ENCODE data around the gene ACOT7. TPM values are rescaled to one million over a fixed set of nuclear protein-coding genes. Genes with fewer than 3 reads are reported as not detected.

ACOT7 gene
- total RNA-seq, 1 donor from 2014 or later, result 48.1 TPM

DNA sequence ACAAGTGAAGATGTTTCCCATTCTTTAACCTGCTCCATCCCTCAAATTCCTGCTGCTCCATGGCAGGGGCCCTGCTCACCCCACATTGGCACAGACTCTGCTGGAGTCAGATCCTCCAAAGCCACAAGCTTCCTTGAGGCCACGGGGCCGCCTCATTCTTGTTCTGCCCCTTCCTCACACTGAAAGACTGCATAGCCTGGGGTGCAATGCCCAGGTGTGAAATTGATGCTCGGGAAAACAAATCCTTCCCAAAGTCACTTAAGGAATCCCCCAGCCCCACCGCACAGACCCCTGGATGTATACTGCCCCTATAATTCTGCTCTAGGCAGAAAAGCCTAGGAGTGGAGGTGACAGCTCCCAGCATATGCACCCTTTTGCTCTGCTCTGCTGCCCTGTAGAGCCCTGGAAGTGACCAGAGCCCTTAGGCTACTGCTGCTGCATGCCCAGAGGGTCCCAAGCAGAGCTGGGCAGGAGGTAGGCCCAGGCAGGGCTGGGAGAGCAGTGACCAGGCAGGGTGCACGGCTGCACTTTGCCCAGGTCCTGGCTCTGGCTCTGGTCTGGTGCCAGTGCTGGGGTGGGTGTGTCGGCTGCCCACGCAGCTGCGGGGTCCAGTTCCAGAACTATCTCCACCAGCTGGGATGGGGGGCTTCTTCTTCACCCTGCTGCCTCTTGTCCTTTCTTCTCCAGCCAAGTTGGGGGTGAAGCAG lies 24.5 kb upstream of the ACOT7 start:
- peaks cover 20% of the 10 kb centered on the region for H3K4me1 Mint-ChIP-seq (ENCODE audit: low read depth)
- H3K27ac Mint-ChIP-seq (ENCODE audit: unreplicated experiment), result no peak overlapping the region
- H3K9me3 Mint-ChIP-seq (ENCODE audit: low read depth), result no peaks in the 10 kb centered on the region
- no peak for DNase-seq (ENCODE audit: low spot score)
- TF ChIP-seq, protein P1, sequence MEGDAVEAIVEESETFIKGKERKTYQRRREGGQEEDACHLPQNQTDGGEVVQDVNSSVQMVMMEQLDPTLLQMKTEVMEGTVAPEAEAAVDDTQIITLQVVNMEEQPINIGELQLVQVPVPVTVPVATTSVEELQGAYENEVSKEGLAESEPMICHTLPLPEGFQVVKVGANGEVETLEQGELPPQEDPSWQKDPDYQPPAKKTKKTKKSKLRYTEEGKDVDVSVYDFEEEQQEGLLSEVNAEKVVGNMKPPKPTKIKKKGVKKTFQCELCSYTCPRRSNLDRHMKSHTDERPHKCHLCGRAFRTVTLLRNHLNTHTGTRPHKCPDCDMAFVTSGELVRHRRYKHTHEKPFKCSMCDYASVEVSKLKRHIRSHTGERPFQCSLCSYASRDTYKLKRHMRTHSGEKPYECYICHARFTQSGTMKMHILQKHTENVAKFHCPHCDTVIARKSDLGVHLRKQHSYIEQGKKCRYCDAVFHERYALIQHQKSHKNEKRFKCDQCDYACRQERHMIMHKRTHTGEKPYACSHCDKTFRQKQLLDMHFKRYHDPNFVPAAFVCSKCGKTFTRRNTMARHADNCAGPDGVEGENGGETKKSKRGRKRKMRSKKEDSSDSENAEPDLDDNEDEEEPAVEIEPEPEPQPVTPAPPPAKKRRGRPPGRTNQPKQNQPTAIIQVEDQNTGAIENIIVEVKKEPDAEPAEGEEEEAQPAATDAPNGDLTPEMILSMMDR (IDR thresholded peaks at IDR 0.05), result no peak
- H3K36me3 Mint-ChIP-seq (ENCODE audit: low read depth), result no peaks in the 10 kb centered on the region
- peaks cover 48% of the 10 kb centered on the region for H3K27me3 Mint-ChIP-seq (ENCODE audit: low read depth)
- no peak overlapping the region for H3K4me3 Mint-ChIP-seq (ENCODE audit: unreplicated experiment)

DNA sequence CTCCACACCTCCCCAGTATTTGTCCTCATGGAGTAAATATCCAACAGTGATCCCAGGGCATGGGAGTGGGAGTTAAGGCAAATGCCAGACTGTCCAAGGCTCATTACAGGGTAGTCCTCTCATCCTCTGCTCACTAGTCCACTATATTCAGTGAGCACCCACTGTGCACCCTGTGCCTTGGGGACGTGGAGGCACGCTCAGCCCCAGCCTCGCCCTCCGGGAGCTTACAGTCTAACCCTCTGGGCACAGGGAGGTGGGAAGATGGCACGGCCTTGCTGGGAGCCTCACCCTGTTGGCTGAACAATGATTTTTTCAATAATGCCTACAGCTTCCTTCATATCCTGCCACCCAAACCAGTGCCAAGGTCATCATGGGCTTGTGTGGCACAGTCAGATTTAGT lies 23.3 kb upstream of the ACOT7 start:
- no peaks in the 10 kb centered on the region for H3K9me3 Mint-ChIP-seq (ENCODE audit: low read depth)
- H3K4me1 Mint-ChIP-seq (ENCODE audit: low read depth), result peaks cover 15% of the 10 kb centered on the region
- H3K27me3 Mint-ChIP-seq (ENCODE audit: low read depth), result peaks cover 53% of the 10 kb centered on the region
- no peak for DNase-seq (ENCODE audit: low spot score)
- no peak overlapping the region for H3K4me3 Mint-ChIP-seq (ENCODE audit: unreplicated experiment)
- TF ChIP-seq, protein P1 (IDR thresholded peaks at IDR 0.05), result no peak
- no peak overlapping the region for H3K27ac Mint-ChIP-seq (ENCODE audit: unreplicated experiment)
- H3K36me3 Mint-ChIP-seq (ENCODE audit: low read depth), result no peaks in the 10 kb centered on the region

DNA sequence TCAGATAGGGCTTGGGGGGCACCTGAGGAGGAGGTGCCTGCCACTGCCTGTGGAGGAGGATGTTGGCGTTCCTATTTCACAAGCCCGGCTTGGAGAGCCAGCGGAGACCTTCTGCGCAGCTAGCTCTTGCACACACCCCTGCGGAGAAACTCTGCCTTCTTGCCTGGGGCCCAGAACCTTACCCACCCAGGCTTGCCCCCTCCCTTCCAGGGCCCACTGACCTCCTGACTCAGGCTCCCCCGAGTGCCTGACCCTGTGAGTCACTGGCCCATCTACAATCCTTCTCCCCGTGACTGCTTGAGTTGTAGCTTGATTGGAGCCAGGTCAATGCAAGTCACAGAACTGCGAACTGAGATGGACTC lies 22.7 kb upstream of the ACOT7 start:
- Mint-ChIP-seq H3K4me1 (ENCODE audit: low read depth) (peaks cover 15% of the 10 kb centered on the region), H3K9me3 (ENCODE audit: low read depth) (no peaks in the 10 kb centered on the region), H3K27me3 (ENCODE audit: low read depth) (peaks cover 50% of the 10 kb centered on the region), H3K36me3 (ENCODE audit: low read depth) (no peaks in the 10 kb centered on the region), H3K27ac (ENCODE audit: unreplicated experiment) (no peak overlapping the region), H3K4me3 (ENCODE audit: unreplicated experiment) (no peak overlapping the region)
- TF ChIP-seq, protein P1 (IDR thresholded peaks at IDR 0.05), result no peak
- no peak for DNase-seq (ENCODE audit: low spot score)

DNA sequence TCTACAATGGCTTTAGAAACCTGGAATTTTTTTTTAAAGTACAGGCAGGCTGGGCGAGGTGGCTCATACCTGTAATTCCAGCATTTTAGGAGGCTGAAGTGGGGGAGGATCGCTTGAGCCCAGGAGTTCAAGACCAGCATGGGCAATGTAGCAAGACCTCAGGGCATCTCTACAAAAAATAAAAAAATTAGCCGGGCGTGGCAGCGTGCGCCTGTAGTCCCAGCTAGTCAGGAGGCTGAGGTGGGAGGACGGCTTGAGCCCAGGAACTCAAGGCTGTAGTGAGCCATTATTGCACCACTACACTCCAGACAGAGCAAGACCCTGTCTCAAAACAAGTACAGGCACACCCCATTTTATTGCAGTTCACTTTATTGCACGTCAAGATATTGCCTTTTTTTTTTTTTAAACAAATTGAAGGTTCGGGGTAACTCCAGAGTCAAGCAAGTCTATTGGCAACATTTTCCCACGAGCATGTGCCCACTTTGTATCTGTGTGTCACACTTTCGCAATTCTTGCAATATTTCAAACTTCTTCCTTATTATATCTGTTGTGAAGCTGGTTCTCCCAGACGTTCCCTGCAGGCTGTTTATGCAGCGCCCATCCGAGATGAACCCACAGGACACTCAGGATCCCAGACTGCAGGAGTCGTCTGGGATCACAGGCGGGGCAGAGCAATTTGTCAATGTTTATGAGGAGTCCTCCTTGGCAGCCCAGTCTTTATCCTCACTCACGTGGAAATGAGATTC lies 21.5 kb upstream of the ACOT7 start:
- TF ChIP-seq, protein P1 (IDR thresholded peaks at IDR 0.05), result no peak
- H3K9me3 Mint-ChIP-seq (ENCODE audit: low read depth), result no peaks in the 10 kb centered on the region
- no peak for DNase-seq (ENCODE audit: low spot score)
- no peak overlapping the region for H3K27ac Mint-ChIP-seq (ENCODE audit: unreplicated experiment)
- peaks cover 48% of the 10 kb centered on the region for H3K27me3 Mint-ChIP-seq (ENCODE audit: low read depth)
- H3K4me3 Mint-ChIP-seq (ENCODE audit: unreplicated experiment), result peak overlapping the region; percentile 36
- peaks cover 15% of the 10 kb centered on the region for H3K4me1 Mint-ChIP-seq (ENCODE audit: low read depth)
- H3K36me3 Mint-ChIP-seq (ENCODE audit: low read depth), result no peaks in the 10 kb centered on the region

DNA sequence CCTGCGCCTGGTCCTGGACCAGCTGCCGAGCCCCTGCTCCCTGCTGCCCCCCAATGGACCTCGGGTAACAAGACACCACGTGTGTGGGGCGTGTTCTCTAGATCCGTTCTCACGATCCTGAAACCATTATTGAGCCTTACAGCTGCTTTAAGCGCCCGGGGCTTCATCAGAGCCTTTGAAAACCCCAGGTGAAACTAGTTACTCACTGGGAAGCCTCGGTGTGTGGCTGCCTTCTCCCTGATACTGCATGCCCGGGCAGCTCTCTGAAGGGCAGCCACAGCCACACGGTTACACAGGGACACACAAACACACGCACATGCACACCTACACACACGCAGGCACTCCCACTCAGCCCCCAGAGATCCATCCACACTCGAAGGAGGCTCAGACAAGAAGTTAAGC lies 20.9 kb upstream of the ACOT7 start:
- DNase-seq (ENCODE audit: low spot score), result no peak
- H3K27ac Mint-ChIP-seq (ENCODE audit: unreplicated experiment), result no peak overlapping the region
- no peaks in the 10 kb centered on the region for H3K9me3 Mint-ChIP-seq (ENCODE audit: low read depth)
- peaks cover 15% of the 10 kb centered on the region for H3K4me1 Mint-ChIP-seq (ENCODE audit: low read depth)
- no peaks in the 10 kb centered on the region for H3K36me3 Mint-ChIP-seq (ENCODE audit: low read depth)
- TF ChIP-seq, protein P1 (IDR thresholded peaks at IDR 0.05), result peak; percentile 76
- peak overlapping the region; percentile 36 for H3K4me3 Mint-ChIP-seq (ENCODE audit: unreplicated experiment)
- peaks cover 48% of the 10 kb centered on the region for H3K27me3 Mint-ChIP-seq (ENCODE audit: low read depth)
